Measurements from ENCODE around the gene EHD3.

Gene EHD3

DNA sequence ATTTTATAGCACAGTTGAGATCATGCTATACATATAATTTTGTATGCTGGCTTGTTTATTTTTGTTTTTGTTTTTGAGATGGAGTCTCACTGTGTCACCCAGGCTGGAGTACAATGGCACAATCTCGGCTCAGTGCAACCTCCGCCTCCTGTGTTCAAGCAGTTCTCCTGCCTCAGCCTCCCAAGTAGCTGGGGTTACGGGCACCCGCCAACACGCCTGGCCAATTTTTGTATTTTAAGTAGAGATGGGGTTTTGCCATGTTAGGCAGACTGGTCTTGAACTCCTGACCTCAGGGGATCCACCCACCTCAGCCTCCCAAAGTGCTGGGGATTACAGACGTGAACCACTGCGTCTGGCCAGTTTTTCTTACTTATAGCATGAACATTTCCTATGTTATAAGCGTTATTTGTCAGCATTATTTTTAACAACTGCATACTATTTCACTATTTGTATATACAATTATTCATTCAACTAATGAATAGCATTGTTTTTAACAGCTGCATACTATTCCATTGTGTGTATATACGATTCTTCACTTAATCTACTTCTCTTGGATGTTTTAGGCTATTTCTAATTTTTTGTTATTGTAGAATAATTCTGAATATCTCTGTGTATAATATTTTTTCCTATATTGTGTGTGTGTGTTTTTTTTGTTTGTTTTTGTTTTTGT lies 3.5 kb downstream of the EHD3 start:
- no peak for DNase-seq

DNA sequence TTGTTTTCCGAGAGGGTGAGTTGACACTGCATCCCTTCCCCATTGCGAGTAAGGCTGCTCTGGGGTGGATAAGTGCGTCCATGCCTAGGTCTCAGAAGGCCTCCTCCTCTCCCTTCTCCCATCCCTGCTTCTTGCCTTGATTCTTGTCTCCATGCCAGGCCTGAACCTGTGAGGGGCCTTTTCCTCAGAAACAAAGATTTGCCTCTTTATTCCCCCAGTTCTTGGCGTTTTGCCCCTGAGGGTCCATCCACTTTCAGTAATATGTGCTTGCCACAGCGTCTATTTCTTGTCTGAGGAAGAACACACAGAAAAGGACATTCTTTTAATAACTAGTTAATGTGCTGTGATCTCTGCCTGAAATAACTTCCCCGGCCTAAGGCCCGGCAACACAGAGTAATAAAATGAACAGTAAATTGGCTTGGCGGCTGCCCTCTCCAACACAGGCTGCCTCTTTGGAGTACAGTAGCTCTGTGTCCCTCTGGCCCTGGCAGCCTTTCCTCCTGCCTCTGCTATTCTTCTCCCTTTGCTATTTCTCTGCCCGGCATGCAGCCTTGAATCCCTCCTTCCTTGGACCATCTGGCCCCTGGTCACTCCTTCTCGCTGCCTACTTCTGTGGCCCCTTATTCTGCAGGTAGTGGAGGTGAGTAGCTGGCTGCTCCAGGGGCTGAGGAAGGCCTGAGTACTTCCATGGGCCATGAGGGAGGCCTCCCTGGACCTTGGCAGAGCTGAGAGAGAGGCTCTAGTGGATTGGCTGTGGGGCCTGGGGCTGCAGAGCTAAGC lies 4.4 kb downstream of the EHD3 start:
- DNase-seq: no peak

GRCh38 chr2:31238906-31239592 lies 5.1 kb downstream of the EHD3 start:
- no peak for DNase-seq

DNA sequence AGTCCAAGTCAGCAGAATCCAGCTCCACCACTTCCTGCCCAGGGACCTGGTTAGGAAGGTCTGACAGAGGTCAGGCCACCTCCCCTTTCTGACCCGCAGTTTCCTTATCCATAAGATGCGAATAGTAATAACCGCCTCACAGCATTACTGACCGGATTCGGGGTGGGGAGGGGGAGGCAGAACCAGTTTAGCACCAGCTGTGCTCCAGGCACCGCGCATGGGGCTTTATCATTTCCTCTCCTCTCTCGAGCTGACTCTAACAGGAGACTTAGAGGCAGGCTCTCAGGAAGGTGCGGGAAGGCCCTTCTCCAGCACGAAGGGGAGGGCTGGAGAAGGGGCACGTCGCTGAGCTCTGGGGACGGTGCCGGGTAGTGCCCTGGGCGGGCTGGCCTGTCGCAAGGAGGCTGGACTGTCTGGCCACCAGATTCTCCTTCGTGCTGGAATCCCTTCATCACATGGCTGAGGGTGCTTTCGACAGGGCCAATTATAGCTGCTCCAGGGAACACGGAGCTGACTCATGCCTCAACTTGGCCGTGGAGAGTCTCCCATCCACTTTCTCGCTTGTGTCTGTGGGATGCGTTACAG lies 5.7 kb downstream of the EHD3 start:
- DNase-seq: no peak

DNA sequence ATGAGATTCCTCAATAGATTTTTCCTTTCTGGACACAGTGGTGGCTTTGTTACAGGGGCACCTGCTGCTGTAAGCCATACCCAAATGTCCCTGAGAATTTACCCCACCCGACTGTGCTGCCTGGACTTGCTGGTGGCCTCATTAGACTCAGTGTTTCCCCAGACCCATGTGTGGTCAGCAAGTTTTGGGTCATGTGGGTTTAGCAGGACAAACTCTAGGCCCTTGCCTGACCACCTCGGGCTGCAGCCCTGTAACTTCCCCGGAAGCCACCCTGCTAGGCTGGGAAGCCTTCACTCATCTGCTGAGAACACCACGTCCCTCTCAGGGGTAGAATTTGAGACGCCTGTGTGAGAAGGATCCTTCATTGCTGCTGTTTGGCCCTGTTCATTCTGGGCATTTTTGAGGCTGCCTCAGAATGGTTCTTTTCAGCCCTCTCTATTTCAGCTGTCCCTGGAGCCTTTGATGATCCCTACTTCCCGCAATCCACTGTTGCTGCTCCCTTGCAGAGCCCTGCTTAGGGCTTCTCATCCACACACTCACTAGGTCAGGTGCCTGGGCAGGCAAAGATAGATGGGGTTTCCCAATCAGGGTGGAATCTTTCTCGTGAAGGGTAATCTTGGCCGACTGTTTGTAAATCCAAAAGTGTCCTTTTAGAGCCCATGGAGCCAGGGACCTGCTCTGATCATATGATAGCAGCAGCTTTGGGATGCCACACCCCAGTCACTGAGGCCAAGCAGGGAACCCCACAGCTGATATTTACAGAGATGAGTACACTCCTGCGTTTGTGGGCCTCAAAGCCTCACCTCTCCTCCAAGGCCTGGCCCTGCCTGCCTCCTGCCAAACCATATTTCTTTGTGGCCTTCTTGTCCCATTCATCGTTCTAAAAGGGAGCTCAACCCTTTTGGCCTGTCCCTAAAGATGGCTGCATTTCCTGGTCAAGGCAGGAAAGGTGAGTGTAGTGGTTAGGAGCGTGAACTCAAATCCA lies 6.7 kb downstream of the EHD3 start:
- no peak for DNase-seq

DNA sequence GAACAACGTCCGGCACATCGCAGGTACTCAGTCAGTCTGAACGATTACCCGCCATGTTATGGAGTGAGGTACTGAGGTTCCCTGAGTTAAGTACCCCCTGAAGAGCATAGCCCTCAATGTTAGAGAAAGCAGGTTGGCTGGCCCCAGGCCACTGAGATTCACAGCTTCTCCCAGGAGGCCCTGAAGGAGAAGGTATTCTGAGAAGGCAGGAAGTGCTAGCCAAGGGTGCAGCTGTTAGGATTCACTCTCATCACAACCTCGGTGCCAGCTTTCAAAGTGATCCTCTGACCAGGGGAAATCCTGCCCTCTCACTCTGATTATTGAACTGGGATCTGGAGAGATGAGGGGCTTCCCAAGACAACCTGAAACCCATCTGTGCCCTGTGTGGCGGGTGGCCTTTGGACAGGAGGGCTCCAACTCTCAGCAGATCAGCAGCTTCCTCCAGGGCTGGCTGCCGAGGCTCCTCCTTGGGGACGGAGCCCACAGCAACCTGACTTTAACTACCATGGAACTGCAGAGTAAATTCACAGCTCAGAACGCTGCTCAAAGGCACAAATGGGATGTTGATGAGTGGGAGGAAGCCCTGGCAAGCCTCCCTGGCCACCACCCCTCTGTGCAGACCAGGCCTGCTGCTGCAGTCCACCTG lies 7.8 kb downstream of the EHD3 start:
- DNase-seq: no peak

DNA sequence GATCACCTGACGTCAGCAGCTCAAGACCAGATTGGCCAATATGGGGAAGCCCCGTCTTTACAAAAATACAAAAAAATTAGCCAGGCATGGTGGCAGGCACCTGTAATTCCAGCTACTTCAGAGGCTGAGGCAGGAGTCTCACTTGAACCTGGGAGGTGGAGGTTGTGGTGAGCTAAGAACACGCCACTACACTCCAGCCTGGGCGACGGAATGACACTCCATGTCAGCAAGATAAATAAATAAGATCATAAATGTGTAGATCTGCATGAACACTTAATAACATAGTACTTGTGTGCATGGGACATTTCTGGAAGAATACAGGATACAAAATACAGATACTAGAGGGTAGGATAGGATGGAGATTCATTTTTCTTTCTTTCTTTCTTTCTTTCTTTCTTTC lies 9.1 kb downstream of the EHD3 start:
- DNase-seq: no peak

DNA sequence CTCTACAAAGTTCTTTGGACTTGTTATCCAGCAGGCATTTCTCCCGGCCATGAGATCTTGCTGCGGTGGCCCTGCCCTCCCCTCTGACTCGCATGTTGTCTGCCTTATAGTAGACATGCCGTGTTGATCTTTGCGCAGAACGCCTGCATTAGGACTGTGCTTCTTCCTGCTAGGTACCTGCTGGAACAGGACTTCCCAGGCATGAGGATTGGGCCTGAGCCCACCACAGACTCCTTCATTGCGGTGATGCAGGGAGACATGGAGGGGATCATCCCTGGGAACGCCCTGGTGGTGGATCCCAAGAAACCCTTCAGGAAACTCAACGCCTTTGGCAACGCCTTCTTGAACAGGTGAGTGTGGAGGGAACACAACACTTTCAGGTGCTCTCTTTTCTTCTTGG lies 10.1 kb downstream of the EHD3 start:
- DNase-seq: no peak

DNA sequence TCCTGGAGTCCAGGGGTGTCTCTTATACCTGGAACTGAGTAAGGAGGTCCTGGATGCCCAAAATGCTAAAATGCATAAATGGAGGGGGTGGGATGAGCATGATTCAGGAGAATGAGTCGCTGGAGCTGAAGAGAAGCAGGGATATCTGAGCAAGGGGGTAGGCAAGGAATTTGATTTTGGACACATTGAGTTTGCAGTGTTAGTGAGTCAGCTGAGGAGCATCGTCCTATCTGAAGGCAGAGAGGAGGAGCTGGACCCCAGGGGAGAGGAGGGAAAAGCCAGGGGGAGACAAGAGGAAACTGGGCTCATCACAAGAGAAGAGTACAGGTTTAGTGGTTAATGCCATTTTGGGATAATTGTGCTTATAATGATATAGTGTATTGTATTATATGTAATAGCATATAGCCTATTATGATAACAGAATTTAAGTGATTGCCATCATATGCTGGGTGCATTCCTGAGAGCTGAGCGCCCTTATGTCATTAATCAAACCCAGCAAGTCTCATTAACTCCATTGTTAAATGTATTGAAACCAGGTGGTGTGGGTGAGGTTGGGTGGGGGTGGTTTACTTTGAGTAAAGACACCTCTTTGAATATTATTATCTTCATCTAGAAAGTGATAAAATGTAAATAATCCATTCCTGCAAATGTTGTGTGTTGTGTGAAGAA lies 12.4 kb downstream of the EHD3 start:
- DNase-seq: no peak

GRCh38 chr2:31247711-31248110 lies 13.8 kb downstream of the EHD3 start:
- DNase-seq: no peak

- no peak for DNase-seq
These were observed 14.2 kb downstream of the EHD3 start for GRCh38 chr2:31248139-31248538.

GRCh38 chr2:31249009-31249690 lies 15.2 kb downstream of the EHD3 start:
- DNase-seq: no peak

DNA sequence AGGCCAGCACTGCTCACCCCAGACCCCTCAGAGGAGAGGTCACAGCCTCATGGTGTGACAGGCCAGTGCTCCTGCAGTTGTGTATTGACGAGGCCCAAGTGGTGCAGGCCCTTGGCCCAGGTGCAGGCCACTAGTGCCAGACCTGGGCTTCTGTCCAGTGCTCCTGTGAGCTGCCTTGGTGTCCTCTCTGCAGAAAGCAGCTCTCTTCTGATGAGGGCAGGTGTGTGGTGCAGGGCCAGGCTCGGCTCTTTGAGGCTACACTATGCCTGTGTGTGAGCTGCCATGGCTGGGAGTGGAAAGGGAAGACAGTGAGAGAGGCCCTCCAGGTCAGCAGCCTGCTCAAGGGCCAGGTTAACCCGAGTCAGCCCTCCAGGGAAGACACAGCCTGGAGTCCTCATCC lies 17.1 kb downstream of the EHD3 start:
- DNase-seq: no peak

DNA sequence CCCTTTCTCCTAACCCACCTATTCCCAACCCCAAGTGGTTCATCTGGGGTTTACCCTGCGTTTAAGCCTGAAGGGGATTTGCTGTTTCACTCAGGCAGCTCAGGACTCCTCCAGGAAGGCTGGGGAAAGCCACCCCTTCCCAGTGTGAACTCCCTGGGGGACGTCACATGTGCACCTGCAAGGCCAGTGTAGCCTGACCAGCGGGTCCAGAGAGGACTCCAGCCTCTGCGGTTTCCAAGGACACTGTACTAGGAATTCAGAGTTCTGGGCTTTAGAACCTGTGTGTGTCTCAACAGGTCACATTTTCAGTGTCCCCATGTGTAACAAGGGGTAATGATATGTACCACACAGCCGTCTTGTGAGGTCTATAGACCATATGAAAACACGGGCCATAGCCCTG lies 17.9 kb downstream of the EHD3 start:
- DNase-seq: no peak

DNA sequence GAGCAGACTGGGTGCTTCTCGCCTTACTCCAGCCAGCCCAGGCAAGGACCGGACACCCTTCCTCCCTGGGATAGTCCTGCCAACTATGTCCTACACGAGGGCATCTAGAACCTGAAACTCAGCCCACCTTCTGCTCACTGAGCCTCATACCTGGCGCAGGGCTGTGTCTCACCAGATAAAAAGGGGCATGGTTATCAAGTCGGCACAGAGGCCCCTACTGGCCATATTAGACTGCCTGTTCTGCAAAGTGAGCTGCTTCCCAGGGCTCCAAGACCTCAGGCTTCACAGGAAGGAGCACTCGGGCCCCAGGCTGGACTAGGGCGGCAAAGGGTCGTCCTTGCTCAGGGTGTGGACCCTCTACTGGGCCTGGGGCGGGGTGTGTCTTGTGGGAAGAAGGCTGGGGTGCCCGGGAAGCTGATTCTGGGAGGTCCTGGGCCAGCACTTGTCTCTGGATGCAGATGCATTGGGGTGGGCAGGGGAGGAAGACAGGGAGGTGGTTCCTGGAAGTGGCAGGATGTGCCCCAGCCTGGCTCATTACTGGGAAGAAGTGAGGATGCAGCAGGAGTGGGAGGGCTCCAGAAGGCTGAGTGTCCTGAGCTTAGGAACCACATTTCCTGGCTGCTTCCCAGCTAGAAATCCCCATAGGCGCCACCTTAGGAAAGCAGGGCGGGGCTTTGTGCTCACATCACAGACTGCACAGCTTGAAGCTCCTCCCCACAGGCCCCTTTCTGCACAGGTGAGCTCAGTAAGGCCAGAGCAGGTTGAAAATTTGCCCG lies 19.6 kb downstream of the EHD3 start:
- DNase-seq: no peak

DNA sequence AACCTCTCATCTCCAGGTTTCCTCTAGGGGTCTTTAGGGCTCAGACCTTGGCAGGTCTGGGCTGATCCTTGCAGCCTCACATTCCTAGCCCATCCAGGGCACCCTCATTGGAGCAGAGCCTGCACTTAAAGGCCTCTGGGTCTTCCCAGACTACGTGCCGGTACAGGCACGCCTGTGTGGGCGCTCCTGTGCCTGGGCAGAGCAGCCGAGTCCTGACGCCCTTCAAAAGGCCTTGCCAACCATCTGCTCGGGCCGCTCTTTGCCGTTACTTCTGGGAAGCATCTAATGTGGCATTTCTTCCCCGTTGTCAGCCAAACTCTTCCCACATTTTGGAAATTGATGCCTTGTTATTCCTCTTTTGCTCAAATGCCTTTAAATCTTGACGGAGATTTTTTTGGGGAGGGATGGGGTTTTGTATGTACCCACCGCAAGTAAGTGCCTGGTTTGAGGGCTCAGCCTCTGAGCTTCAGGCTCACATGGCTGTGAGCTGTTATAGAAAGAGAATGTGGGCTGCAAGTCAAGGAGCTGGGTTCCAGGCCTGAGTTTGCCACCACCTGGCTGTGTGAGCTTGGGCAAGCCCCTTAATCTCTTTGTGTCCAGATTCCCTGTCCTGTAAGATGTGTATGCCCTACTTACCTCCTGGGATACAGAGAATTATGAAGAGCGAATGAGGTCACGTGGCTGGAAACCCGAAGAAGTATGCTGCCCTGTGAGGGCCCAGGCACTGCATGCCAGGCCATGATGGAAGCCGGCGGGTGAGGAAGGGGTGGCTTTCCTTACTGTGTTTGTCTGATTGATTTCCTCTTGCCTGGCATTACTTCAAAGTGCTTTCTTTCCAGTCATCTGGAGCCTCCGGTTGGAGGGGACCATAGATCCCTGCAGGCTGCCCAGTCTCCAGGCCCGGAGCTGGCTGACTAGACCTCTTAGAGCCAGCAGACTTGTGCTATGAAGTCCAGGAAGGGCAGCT lies 20.6 kb downstream of the EHD3 start:
- DNase-seq: no peak

DNA sequence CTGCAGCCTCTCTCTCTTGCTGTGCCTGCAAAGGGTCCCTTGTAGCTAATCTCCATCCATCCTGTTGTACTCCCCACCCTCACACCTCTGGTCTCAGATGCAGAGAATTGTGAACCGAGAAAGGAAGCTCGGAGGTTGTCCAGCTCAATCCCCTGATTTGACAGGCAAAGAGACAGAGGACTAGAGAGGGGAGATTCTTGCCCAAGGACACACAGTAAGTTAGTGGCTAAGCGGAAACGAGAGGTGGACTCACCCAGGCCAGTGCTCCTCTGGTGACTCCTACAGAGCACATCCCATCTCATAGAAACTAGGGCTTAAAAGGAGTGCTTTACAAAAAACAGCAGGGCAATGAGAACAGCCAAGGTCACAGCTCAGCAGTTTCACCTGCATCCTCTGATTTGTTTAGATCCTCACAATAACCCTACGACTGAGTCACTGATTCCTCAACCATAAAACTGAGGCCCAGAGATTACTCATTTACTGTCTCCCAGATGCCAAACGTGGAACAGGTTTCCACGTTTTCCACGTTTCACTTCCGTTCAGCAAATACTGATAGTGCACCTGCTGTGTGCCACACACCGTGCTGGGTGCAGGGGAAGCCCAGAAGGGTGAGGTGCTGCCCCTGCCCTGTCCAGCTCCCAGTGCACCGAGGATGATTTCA lies 22.1 kb downstream of the EHD3 start:
- DNase-seq: no peak
